ENCODE measurements around the gene ARMC9. TPM values are rescaled to one million over a fixed set of nuclear protein-coding genes. Genes with fewer than 3 reads are reported as not detected.

The ARMC9 gene
- total and polyA plus RNA-seq, 7 donors, result 2.4 to 95.3 (median 24.3) TPM

- intact Hi-C loops (cut with DNase I), result no loop called here
- no peak for TF ChIP-seq CTCF (IDR thresholded peaks at IDR 0.05)
- TF ChIP-seq POLR2AphosphoS5 (IDR thresholded peaks at IDR 0.05), result no peak
- TF ChIP-seq POLR2A (IDR thresholded peaks at IDR 0.05), result no peak
- no peak for TF ChIP-seq EP300 (IDR thresholded peaks at IDR 0.05)
- H3K4me1 ChIP-seq, result no peaks in the 10 kb centered on the region
- no peaks in the 10 kb centered on the region for H3K9me3 ChIP-seq
- no peaks in the 10 kb centered on the region for H3K36me3 ChIP-seq
- no peak overlapping the region for H3K4me3 ChIP-seq
- no peak overlapping the region for H3K27ac ChIP-seq
- 92 to 94% methylated on average over 8 of the region's 8 CpGs for WGBS, 2 donors
- no peak for DNase-seq
- no peaks in the 10 kb centered on the region for H3K27me3 ChIP-seq
Measured at GRCh38 chr2:231382116-231382515, 183.7 kb downstream of the ARMC9 start.

GRCh38 chr2:231383416-231384108 lies 185.1 kb downstream of the ARMC9 start:
- Histone ChIP-seq H3K9me3 (no peaks in the 10 kb centered on the region), H3K4me3 (no peak overlapping the region), H3K27ac (no peak overlapping the region), H3K27me3 (no peaks in the 10 kb centered on the region), H3K4me1 (peaks cover 0 to 10% (median 9%) of the 10 kb centered on the region in 4 donors), H3K36me3 (no peaks in the 10 kb centered on the region)
- TF ChIP-seq POLR2AphosphoS5 (IDR thresholded peaks at IDR 0.05) (no peak), CTCF (IDR thresholded peaks at IDR 0.05) (no peak), EP300 (IDR thresholded peaks at IDR 0.05) (no peak), POLR2A (IDR thresholded peaks at IDR 0.05) (no peak)
- WGBS, 2 donors, result 13 to 35% methylated on average over 15 of the region's 15 CpGs
- intact Hi-C loops (cut with DNase I), result no loop called here
- DNase-seq, result no peak

- 21 to 66% methylated on average over 2 of the region's 2 CpGs for WGBS, 2 donors
- Histone ChIP-seq H3K9me3 (no peaks in the 10 kb centered on the region), H3K27me3 (no peaks in the 10 kb centered on the region), H3K4me1 (peaks cover 0 to 11% (median 10%) of the 10 kb centered on the region in 4 donors), H3K36me3 (no peaks in the 10 kb centered on the region), H3K27ac (no peak overlapping the region), H3K4me3 (no peak overlapping the region)
- intact Hi-C loops (cut with DNase I), result no loop called here
- TF ChIP-seq EP300 (IDR thresholded peaks at IDR 0.05), result no peak
- TF ChIP-seq CTCF (IDR thresholded peaks at IDR 0.05), result no peak
- TF ChIP-seq POLR2AphosphoS5 (IDR thresholded peaks at IDR 0.05), result no peak
- TF ChIP-seq POLR2A (IDR thresholded peaks at IDR 0.05), result no peak
- no peak for DNase-seq
Measured at GRCh38 chr2:231384109-231384435, 185.6 kb downstream of the ARMC9 start.

GRCh38 chr2:231384970-231385369 lies 186.5 kb downstream of the ARMC9 start:
- 95 to 96% methylated on average over 2 of the region's 2 CpGs for WGBS, 2 donors
- peaks cover 0 to 11% (median 10%) of the 10 kb centered on the region in 4 donors for H3K4me1 ChIP-seq
- H3K36me3 ChIP-seq, result no peaks in the 10 kb centered on the region
- H3K27ac ChIP-seq, result no peak overlapping the region
- TF ChIP-seq POLR2A (IDR thresholded peaks at IDR 0.05) (no peak), EP300 (IDR thresholded peaks at IDR 0.05) (no peak), CTCF (IDR thresholded peaks at IDR 0.05) (no peak), POLR2AphosphoS5 (IDR thresholded peaks at IDR 0.05) (no peak)
- H3K4me3 ChIP-seq, result no peak overlapping the region
- no peaks in the 10 kb centered on the region for H3K9me3 ChIP-seq
- H3K27me3 ChIP-seq, result no peaks in the 10 kb centered on the region
- intact Hi-C loops (cut with DNase I), result no loop called here
- no peak for DNase-seq

- Histone ChIP-seq H3K36me3 (no peaks in the 10 kb centered on the region), H3K4me3 (no peak overlapping the region), H3K9me3 (no peaks in the 10 kb centered on the region), H3K27ac (no peak overlapping the region), H3K4me1 (peaks cover 0 to 11% (median 10%) of the 10 kb centered on the region in 4 donors), H3K27me3 (no peaks in the 10 kb centered on the region)
- no peak for TF ChIP-seq EP300 (IDR thresholded peaks at IDR 0.05)
- TF ChIP-seq POLR2A (IDR thresholded peaks at IDR 0.05), result no peak
- no peak for TF ChIP-seq POLR2AphosphoS5 (IDR thresholded peaks at IDR 0.05)
- TF ChIP-seq CTCF (IDR thresholded peaks at IDR 0.05), result no peak
- DNase-seq, result no peak
- intact Hi-C loops (cut with DNase I), result no loop called here
- WGBS, 2 donors, result 87 to 89% methylated on average over 5 of the region's 5 CpGs
Measured at GRCh38 chr2:231385429-231385828, 187.0 kb downstream of the ARMC9 start.
